IMR-90 (cell line): ENCODE results near the gene XPO4. TPM values are rescaled to one million over a fixed set of nuclear protein-coding genes. Genes with fewer than 3 reads are reported as not detected.
A peak's percentile ranks its signal among the peaks of the same experiment; 100 is the strongest.

Experiments
- ATAC-seq: fragments of 200-7000 bp; cut with Tn5 transposase; 2 replicates; pipeline ENCODE4 v1.9.1; 2020; ENCODE audit warnings: low read depth, mild to moderate bottlenecking, moderate library complexity
- BruUV-seq: library from RNA; stranded (reverse); fragments of 400-500 nt; replicated peaks from 2 replicates; lab custom pipeline; 2021; lab: Mats Ljungman, UMichigan
- CTCF ChIA-PET: fragments of 300-600 bp; formaldehyde crosslinking; extraction: SDS; loops from one replicate; lab custom pipeline; 2021; ENCODE audit warnings: antibody characterized with exemption; lab: Yijun Ruan, JAX
- POLR2A ChIA-PET: fragments of 300-600 bp; sonication (Branson Sonifier 250); formaldehyde crosslinking; loops from one replicate; lab custom pipeline; 2022; ENCODE audit warnings: antibody characterized with exemption; ENCODE audit not compliant: unreplicated experiment; lab: Charles Lee
- DNase-seq: peaks from one replicate; pipeline ENCODE4 v3.0.0; 2013
- H2AFZ ChIP-seq: replicated peaks from 2 replicates; pipeline ENCODE3; 2013; ENCODE audit warnings: low read length, mild to moderate bottlenecking; ENCODE audit not compliant: poor library complexity
- H2AK5ac ChIP-seq: 2 replicates; pipeline ENCODE4 v1.6.1; 2013; ENCODE audit warnings: low read depth, low read length, inconsistent platforms
- H2AK9ac ChIP-seq: replicated peaks from 2 replicates; pipeline ENCODE3; 2013; ENCODE audit warnings: mild to moderate bottlenecking, low read depth, low read length, moderate library complexity; ENCODE audit not compliant: poor library complexity
- H2BK120ac ChIP-seq: 2 replicates; pipeline ENCODE4 v1.6.1; 2013; ENCODE audit warnings: low read depth, low read length, inconsistent platforms
- H2BK15ac ChIP-seq: 3 replicates; pipeline ENCODE4 v1.6.1; 2013; ENCODE audit warnings: low read depth, low read length, inconsistent platforms
- H2BK20ac ChIP-seq: 2 replicates; pipeline ENCODE4 v1.6.1; 2013; ENCODE audit warnings: low read depth, mild to moderate bottlenecking, inconsistent platforms, low read length, moderate library complexity
- H2BK5ac ChIP-seq: 2 replicates; pipeline ENCODE4 v1.6.1; 2013; ENCODE audit warnings: mild to moderate bottlenecking, low read depth, low read length, inconsistent platforms; ENCODE audit not compliant: poor library complexity, severe bottlenecking
- H3K14ac ChIP-seq: replicated peaks from 2 replicates; pipeline ENCODE4 v1.6.1; 2013; ENCODE audit warnings: low read depth, low read length, inconsistent platforms
- H3K18ac ChIP-seq: 2 replicates; pipeline ENCODE4 v1.6.1; 2013; ENCODE audit warnings: low read depth, low read length, control low read depth
- H3K23ac ChIP-seq: 2 replicates; pipeline ENCODE4 v1.6.1; 2013; ENCODE audit warnings: low read depth, low read length, inconsistent platforms
- H3K27ac ChIP-seq: 2 replicates; pipeline ENCODE4 v1.5.1; 2013; ENCODE audit warnings: mild to moderate bottlenecking, control low read depth, low read length; ENCODE audit not compliant: insufficient read depth
- H3K27me3 ChIP-seq: 2 replicates; pipeline ENCODE4 v1.6.1; 2013; ENCODE audit warnings: low read length; ENCODE audit not compliant: control insufficient read depth, insufficient read depth
- H3K36me3 ChIP-seq: 2 replicates; pipeline ENCODE4 v1.6.1; 2013; ENCODE audit warnings: low read length, mixed read lengths; ENCODE audit not compliant: control insufficient read depth, insufficient read depth
- H3K4ac ChIP-seq: 2 replicates; pipeline ENCODE4 v1.6.1; 2013; ENCODE audit warnings: low read depth, low read length, inconsistent platforms
- H3K4me1 ChIP-seq: 2 replicates; pipeline ENCODE4 v1.6.1; 2013; ENCODE audit warnings: low read length, mixed read lengths; ENCODE audit not compliant: control insufficient read depth, insufficient read depth
- H3K4me2 ChIP-seq: 2 replicates; pipeline ENCODE4 v1.6.1; 2013; ENCODE audit warnings: low read depth, mild to moderate bottlenecking, control low read depth, low read length, moderate library complexity
- H3K4me3 ChIP-seq: 2 replicates; pipeline ENCODE4 v1.5.1; 2013; ENCODE audit warnings: low read depth, mild to moderate bottlenecking, control low read depth, low read length, moderate library complexity; ENCODE audit not compliant: insufficient read depth
- H3K56ac ChIP-seq: 2 replicates; pipeline ENCODE4 v1.6.1; 2013; ENCODE audit warnings: low read length, inconsistent platforms; ENCODE audit not compliant: insufficient read depth; ENCODE audit errors: extremely low read depth
- H3K79me1 ChIP-seq, 2 experiments: 2 replicates each; pipeline ENCODE4 v1.6.1; 2013; ENCODE audit warnings: low read length in 2 of 2, inconsistent platforms in 1 of 2, low read depth in 1 of 2
- H3K9ac ChIP-seq: 2 replicates; pipeline ENCODE4 v1.6.1; 2013; ENCODE audit warnings: low read depth, low read length, control low read depth
- H3K9me1 ChIP-seq: 2 replicates; pipeline ENCODE4 v1.6.1; 2013; ENCODE audit warnings: low read length, inconsistent platforms; ENCODE audit not compliant: insufficient read depth
- H3K9me3 ChIP-seq: 2 replicates; pipeline ENCODE4 v1.6.1; 2013; ENCODE audit warnings: low read length; ENCODE audit not compliant: control insufficient read depth, insufficient read depth
- H4K20me1 ChIP-seq: 2 replicates; pipeline ENCODE4 v1.6.1; 2013; ENCODE audit warnings: low read length, inconsistent platforms; ENCODE audit not compliant: insufficient read depth
- H4K5ac ChIP-seq: 2 replicates; pipeline ENCODE4 v1.6.1; 2013; ENCODE audit warnings: mild to moderate bottlenecking, low read depth, low read length, control low read depth
- H4K8ac ChIP-seq, 2 experiments: 2 replicates each; pipeline ENCODE4 v1.6.1; 2013; ENCODE audit warnings: low read depth in 2 of 2, low read length in 2 of 2, control low read depth in 1 of 2, inconsistent platforms in 1 of 2
- H4K91ac ChIP-seq: 2 replicates; pipeline ENCODE4 v1.6.1; 2013; ENCODE audit warnings: low read depth, low read length, inconsistent platforms; ENCODE audit not compliant: insufficient read depth
- BHLHE40 ChIP-seq: fragments of 150-350 bp; IDR thresholded peaks from 2 replicates; pipeline ENCODE4 v1.6.1; 2016; ENCODE audit warnings: mild to moderate bottlenecking, low read depth, low read length
- CEBPB ChIP-seq: IDR thresholded peaks from 2 replicates; pipeline ENCODE4 v1.6.1; 2012; ENCODE audit warnings: low read depth, low read length, improper control_type of control experiment
- CHD1 ChIP-seq: IDR thresholded peaks from 2 replicates; pipeline ENCODE4 v1.6.1; 2012; ENCODE audit warnings: low read depth, low read length, improper control_type of control experiment
- FOS ChIP-seq: fragments of 150-350 bp; IDR thresholded peaks from 2 replicates; pipeline ENCODE4 v1.6.1; 2016; ENCODE audit warnings: low read depth, low read length
- MXI1 ChIP-seq: IDR thresholded peaks from 2 replicates; pipeline ENCODE4 v1.6.1; 2012; ENCODE audit warnings: low read depth, mild to moderate bottlenecking, low read length, moderate library complexity, borderline replicate concordance
- NFE2L2 ChIP-seq: fragments of 150-350 bp; IDR thresholded peaks from 2 replicates; pipeline ENCODE4 v1.6.1; 2016; ENCODE audit warnings: low read depth, mild to moderate bottlenecking, low read length
- SMC3 ChIP-seq: fragments of 150-350 bp; IDR thresholded peaks from 2 replicates; pipeline ENCODE4 v1.6.1; 2016; ENCODE audit warnings: low read depth, mild to moderate bottlenecking, antibody characterized with exemption, low read length, moderate library complexity
- WGBS, 2 experiments: methylation state at CpG; one replicate each; pipeline versions ENCODE4 v1.1.5 to v1.1.7; 2013; ENCODE audit warnings: missing lambda C conversion rate in 2 of 2; ENCODE audit not compliant: insufficient read length in 1 of 2; ENCODE audit errors: extremely low coverage in 2 of 2; 5-methylcytosine and 5-hydroxymethylcytosine counted together
- dilution Hi-C: fragments of 300-500 bp; cut with HindIII; formaldehyde crosslinking; loops from one replicate; pipeline ENCODE4 v1.14.3; 2018; ENCODE audit warnings: low sequenced_read_pairs; ENCODE audit not compliant: unreplicated experiment
- in situ Hi-C: fragments of 300-500 bp; cut with MboI; formaldehyde crosslinking; loops from 3 replicates; pipeline ENCODE4 v1.14.3; 2019; ENCODE audit warnings: low sequenced_read_pairs, inconsistent platforms, mixed read lengths
- intact Hi-C: fragments of 100-400 bp; cut with micrococcal nuclease; formaldehyde crosslinking; loops from 2 replicates; pipeline ENCODE4 v1.10.0; 2022
- polyA plus RNA-seq, 3 experiments: library from polyadenylated mRNA; depleted of rRNA; stranded (reverse); fragments of >200 nt; gene quantifications; 2 replicates each; pipeline ENCODE4 v1.2.3, GENCODE V29; 2012; ENCODE audit warnings: low replicate concordance in 1 of 3
- total RNA-seq: library from RNA; depleted of rRNA; stranded (reverse); fragments of >200 nt; gene quantifications from 2 replicates; pipeline ENCODE4 v1.2.3, GENCODE V29; 2012
- TF ChIP-seq, protein P1 (sequence below): fragments of 150-350 bp; IDR thresholded peaks from 2 replicates; pipeline ENCODE4 v1.6.1; 2017; ENCODE audit warnings: mild to moderate bottlenecking, antibody characterized with exemption, low read length, low read depth

The XPO4 gene
- total and polyA plus RNA-seq, 2 of the 4 experiments (the other 2 are of a cell fraction), result 5.0 to 21.1 TPM

DNA sequence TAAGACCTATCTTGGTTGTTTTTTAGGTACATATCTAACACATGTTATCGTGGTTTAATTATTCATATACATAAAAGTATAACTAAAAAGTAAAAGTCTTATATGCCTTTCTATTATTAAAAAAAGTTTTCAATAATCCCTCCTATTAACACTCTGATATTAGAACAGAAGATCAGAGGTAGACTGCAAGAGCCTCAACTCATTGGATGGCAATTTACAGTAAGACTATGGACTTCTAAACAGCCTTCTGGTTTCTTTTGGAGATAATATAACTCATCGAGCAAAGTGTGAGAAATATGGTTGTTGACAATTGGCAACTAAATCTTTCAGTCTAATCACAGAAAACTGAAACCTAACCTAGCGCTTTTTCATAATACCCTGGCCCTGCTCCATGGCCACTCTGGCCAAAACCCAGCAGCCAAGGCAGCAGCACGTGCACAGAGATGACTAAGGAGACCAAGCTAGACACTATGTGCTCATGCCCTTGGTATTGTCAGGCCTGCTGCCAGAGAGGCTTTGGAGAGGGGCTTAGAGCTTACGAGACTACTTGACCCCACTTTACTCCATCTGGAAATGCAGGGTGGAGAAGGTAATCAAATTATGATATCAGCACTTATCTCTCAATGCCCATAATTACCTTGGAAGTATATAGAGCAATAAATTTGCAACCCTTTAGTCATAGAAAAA is 88.2 kb downstream of the XPO4 start:
- peak overlapping the region; percentile 71 for H3K4me2 ChIP-seq
- H3K27ac ChIP-seq, result peak overlapping the region; percentile 25; the same call in 1 of the 2 replicates
- POLR2A ChIA-PET, result interaction anchor here (0.6 kb wide), 1 partner anchor 49 kb away, joined by 3 read pairs; no protein-coding TSS in a partner anchor
- H3K36me3 ChIP-seq, result no peaks in the 10 kb centered on the region
- peak overlapping the region; percentile 37; the same call in 1 of the 2 replicates for H3K23ac ChIP-seq
- no peak overlapping the region; the same call in 1 of the 2 replicates for H3K56ac ChIP-seq
- peak overlapping the region; percentile 37; the same call in 1 of the 2 replicates for H2BK120ac ChIP-seq
- no peak overlapping the region for H2BK20ac ChIP-seq
- peaks cover 4% of the 10 kb centered on the region; the same call in 1 of the 2 replicates for H4K20me1 ChIP-seq
- no CpG with 5 or more reads among the region's 5 CpGs for WGBS, 2 experiments
- dilution Hi-C loops, result no loop called here
- H2AFZ ChIP-seq, result no peak overlapping the region
- no peak overlapping the region for H4K91ac ChIP-seq
- peak overlapping the region in 1 of 2 experiments; percentile 20; a peak in 1 of 4 replicates for H4K8ac ChIP-seq
- intact Hi-C loops, result loop anchor here (2.0 kb wide), 1 partner anchor 42 kb away; the partner anchor contains the start of gene EEF1AKMT1
- peak overlapping the region; percentile 74 for H2BK5ac ChIP-seq
- no peak overlapping the region for H3K4me3 ChIP-seq
- H3K4ac ChIP-seq, result no peak overlapping the region
- H3K9ac ChIP-seq, result no peak overlapping the region
- CTCF ChIA-PET, result interaction anchor here (0.6 to 3.1 kb wide), 2 partner anchors 14 to 321 kb away, joined by 3 to 14 read pairs; no protein-coding TSS in a partner anchor
- H3K9me1 ChIP-seq, result peaks cover 4% of the 10 kb centered on the region
- DNase-seq (peak; percentile 96), ATAC-seq (peak; percentile 77)
- no peaks in the 10 kb centered on the region for H3K9me3 ChIP-seq
- H3K4me1 ChIP-seq, result peaks cover 7% of the 10 kb centered on the region
- H3K18ac ChIP-seq, result no peak overlapping the region
- no peak overlapping the region for H4K5ac ChIP-seq
- TF ChIP-seq, protein P1, sequence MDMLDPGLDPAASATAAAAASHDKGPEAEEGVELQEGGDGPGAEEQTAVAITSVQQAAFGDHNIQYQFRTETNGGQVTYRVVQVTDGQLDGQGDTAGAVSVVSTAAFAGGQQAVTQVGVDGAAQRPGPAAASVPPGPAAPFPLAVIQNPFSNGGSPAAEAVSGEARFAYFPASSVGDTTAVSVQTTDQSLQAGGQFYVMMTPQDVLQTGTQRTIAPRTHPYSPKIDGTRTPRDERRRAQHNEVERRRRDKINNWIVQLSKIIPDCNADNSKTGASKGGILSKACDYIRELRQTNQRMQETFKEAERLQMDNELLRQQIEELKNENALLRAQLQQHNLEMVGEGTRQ, result peak; percentile 91
- TF ChIP-seq BHLHE40, result peak; percentile 100
- peak; percentile 70 for TF ChIP-seq FOS
- peak; percentile 64 for TF ChIP-seq CEBPB
- TF ChIP-seq CHD1, result no peak
- peak; percentile 69; the same call in 1 of the 2 replicates for TF ChIP-seq MXI1
- no peak for TF ChIP-seq SMC3
- TF ChIP-seq NFE2L2, result peak; percentile 51; the same call in 1 of the 2 replicates
- H3K14ac ChIP-seq, result no peak overlapping the region
- no peaks in the 10 kb centered on the region for H3K27me3 ChIP-seq
- H2AK9ac ChIP-seq, result no peak overlapping the region
- in situ Hi-C loops, result no loop called here
- no peak overlapping the region for H2AK5ac ChIP-seq
- BruUV-seq, result no TSS peak
- peaks cover 5 to 27% of the 10 kb centered on the region in 2 experiments; a peak in 2 of 4 replicates for H3K79me1 ChIP-seq
- no peak overlapping the region; the same call in 2 of the 3 replicates for H2BK15ac ChIP-seq
